ENCODE results near the gene MAPK1.
A peak's percentile ranks its signal among the peaks of the same experiment; 100 is the strongest.
"Not testable (repeated sequence)": the region's sequence is repeated elsewhere in the genome, so short reads cannot be mapped to it uniquely, and the experiment has no call there.

Gene MAPK1

DNA sequence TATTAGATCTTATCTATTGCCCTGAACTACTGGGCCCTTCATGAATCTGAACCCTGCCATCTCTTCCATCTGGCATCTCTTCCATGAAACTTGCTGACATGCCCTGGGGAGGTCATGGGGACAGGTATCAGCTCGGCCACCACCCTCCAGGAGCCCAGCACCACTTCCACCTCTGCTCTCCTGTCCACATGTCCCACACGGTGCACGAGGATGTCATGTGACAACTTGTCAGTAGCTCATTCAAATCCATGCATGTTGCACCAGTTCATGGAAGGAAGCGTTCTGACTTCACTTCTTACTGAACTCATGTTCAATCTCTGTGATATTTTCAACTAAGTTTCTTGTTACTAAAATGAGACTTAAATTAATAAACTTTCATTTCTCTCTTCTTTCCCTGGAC is 148.4 kb downstream of the MAPK1 start:
- Histone ChIP-seq H3K4me1 (ENCODE audit: control insufficient read depth, low read length) (peaks cover 39% of the 10 kb centered on the region), H3K4me3 (ENCODE audit: low read length) (peak overlapping the region; percentile 49), H3K9me3 (ENCODE audit: control insufficient read depth, insufficient read depth, low read length) (no peaks in the 10 kb centered on the region), H3K79me2 (ENCODE audit: control insufficient read depth, low read length) (no peaks in the 10 kb centered on the region), H3K27me3 (ENCODE audit: control insufficient read depth, low read length) (no peaks in the 10 kb centered on the region), H3F3A (ENCODE audit: control insufficient read depth, insufficient read depth) (peaks cover 18% of the 10 kb centered on the region), H4K20me1 (ENCODE audit: control insufficient read depth, insufficient read depth, low read depth, low read length) (no peaks in the 10 kb centered on the region), H3K27ac (ENCODE audit: low read depth, low read length) (peak overlapping the region; percentile 68), H3K9me2 (replicated peaks; ENCODE audit: control insufficient read depth, low read length) (no peaks in the 10 kb centered on the region), H3K4me2 (ENCODE audit: low read length) (peak overlapping the region; percentile 67), H3K36me3 (ENCODE audit: control insufficient read depth, low read length) (no peaks in the 10 kb centered on the region)
- TF ChIP-seq, protein P1, sequence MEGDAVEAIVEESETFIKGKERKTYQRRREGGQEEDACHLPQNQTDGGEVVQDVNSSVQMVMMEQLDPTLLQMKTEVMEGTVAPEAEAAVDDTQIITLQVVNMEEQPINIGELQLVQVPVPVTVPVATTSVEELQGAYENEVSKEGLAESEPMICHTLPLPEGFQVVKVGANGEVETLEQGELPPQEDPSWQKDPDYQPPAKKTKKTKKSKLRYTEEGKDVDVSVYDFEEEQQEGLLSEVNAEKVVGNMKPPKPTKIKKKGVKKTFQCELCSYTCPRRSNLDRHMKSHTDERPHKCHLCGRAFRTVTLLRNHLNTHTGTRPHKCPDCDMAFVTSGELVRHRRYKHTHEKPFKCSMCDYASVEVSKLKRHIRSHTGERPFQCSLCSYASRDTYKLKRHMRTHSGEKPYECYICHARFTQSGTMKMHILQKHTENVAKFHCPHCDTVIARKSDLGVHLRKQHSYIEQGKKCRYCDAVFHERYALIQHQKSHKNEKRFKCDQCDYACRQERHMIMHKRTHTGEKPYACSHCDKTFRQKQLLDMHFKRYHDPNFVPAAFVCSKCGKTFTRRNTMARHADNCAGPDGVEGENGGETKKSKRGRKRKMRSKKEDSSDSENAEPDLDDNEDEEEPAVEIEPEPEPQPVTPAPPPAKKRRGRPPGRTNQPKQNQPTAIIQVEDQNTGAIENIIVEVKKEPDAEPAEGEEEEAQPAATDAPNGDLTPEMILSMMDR (IDR thresholded peaks at IDR 0.05; ENCODE audit: low read depth, low read length, poor library complexity, severe bottlenecking), result no peak
- TF ChIP-seq EZH2phosphoT487 (IDR thresholded peaks at IDR 0.05; ENCODE audit: borderline replicate concordance, low read length), result no peak

DNA sequence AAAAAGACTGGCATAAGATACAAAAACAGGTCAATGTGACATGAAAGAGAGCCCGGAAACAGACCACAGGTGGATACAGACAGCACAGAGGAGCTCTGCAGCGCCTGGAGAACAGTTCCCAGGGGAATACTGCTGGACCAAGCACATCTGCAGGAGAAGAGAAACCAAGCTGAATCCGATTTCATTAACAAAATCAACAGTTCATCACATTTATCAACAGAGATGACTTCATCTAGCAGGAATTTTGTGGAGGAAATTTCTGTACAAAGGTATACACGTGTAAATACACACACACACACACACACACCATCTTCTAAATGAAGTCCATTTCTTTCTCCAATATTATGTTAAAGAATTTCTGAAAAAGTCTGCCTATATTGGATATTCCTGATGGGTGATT is 148.9 kb downstream of the MAPK1 start:
- H4K20me1 ChIP-seq (ENCODE audit: control insufficient read depth, insufficient read depth, low read depth, low read length), result no peaks in the 10 kb centered on the region
- peak overlapping the region; percentile 67 for H3K4me2 ChIP-seq (ENCODE audit: low read length)
- H3K27ac ChIP-seq (ENCODE audit: low read depth, low read length), result peak overlapping the region; percentile 68
- H3K9me2 ChIP-seq (replicated peaks; ENCODE audit: control insufficient read depth, low read length), result no peaks in the 10 kb centered on the region
- peaks cover 18% of the 10 kb centered on the region for H3F3A ChIP-seq (ENCODE audit: control insufficient read depth, insufficient read depth)
- H3K9me3 ChIP-seq (ENCODE audit: control insufficient read depth, insufficient read depth, low read length), result no peaks in the 10 kb centered on the region
- H3K4me3 ChIP-seq (ENCODE audit: low read length), result peak overlapping the region; percentile 49
- no peak for TF ChIP-seq EZH2phosphoT487 (IDR thresholded peaks at IDR 0.05; ENCODE audit: borderline replicate concordance, low read length)
- TF ChIP-seq, protein P1 (IDR thresholded peaks at IDR 0.05; ENCODE audit: low read depth, low read length, poor library complexity, severe bottlenecking), result no peak
- H3K79me2 ChIP-seq (ENCODE audit: control insufficient read depth, low read length), result no peaks in the 10 kb centered on the region
- no peaks in the 10 kb centered on the region for H3K36me3 ChIP-seq (ENCODE audit: control insufficient read depth, low read length)
- peaks cover 38% of the 10 kb centered on the region for H3K4me1 ChIP-seq (ENCODE audit: control insufficient read depth, low read length)
- H3K27me3 ChIP-seq (ENCODE audit: control insufficient read depth, low read length), result no peaks in the 10 kb centered on the region

DNA sequence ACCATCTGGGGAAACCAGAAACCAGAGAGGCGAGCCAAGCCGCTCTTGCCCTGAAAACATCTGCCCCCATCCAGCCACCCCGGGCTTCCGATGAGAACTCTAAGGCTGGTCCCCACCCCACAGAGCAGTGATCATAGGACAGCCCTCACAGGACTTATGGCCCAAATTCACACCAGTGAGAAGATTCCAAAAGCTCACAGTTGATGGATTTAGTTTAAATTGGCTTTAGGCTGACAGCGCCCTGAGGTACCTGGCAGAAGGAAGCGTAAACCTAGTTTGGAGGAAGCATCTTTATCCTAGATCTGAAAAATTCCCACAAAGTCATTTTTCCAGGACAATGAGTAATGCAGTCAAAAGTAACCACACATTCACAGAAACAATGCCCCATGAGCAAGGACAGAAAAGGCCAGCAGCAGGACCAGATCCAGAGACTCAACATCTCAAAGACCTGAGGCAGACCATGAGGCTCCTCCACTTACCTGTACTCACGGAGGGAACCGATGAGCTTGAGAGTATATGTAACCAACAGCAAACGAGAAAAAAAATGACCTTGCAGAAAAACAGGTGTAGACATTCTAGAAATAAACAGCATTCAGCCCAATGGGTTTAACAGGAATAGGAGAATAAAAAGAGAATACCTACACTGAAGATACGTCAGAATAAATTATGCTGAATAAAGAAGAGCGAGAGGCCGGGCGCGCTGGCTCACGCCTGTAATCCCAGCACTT is 150.9 kb downstream of the MAPK1 start:
- H3K4me2 ChIP-seq (ENCODE audit: low read length); H4K20me1 ChIP-seq (ENCODE audit: control insufficient read depth, insufficient read depth, low read depth, low read length); H3K27ac ChIP-seq (ENCODE audit: low read depth, low read length); H3K36me3 ChIP-seq (ENCODE audit: control insufficient read depth, low read length); H3K27me3 ChIP-seq (ENCODE audit: control insufficient read depth, low read length); H3K4me3 ChIP-seq (ENCODE audit: low read length); H3K79me2 ChIP-seq (ENCODE audit: control insufficient read depth, low read length); H3K9me3 ChIP-seq (ENCODE audit: control insufficient read depth, insufficient read depth, low read length); H3K9me2 ChIP-seq (replicated peaks; ENCODE audit: control insufficient read depth, low read length): not testable (repeated sequence)
- Histone ChIP-seq H3F3A (ENCODE audit: control insufficient read depth, insufficient read depth) (peaks cover 18% of the 10 kb centered on the region), H3K4me1 (ENCODE audit: control insufficient read depth, low read length) (peaks cover 36% of the 10 kb centered on the region)

DNA sequence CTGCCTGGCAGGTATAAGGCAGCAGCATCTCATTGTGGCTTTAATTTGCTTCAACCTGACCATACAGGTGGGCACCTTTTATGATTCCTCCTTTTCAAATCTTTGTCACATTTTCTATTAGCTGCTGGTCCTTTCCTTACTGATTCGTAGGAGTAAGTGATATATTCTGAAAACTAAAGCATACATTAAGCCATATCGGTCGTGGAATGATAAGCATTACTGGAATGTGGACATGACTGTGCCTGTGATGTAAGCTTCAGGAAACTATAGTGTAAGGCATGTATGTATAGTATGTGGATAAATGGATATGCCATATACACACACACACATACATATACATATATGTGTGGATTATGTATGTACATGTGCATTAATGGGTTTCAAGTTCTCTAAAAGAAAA is 152.7 kb downstream of the MAPK1 start:
- no peaks in the 10 kb centered on the region for H3K9me3 ChIP-seq (ENCODE audit: control insufficient read depth, insufficient read depth, low read length)
- H3K9me2 ChIP-seq (replicated peaks; ENCODE audit: control insufficient read depth, low read length), result no peaks in the 10 kb centered on the region
- no peak for TF ChIP-seq EZH2phosphoT487 (IDR thresholded peaks at IDR 0.05; ENCODE audit: borderline replicate concordance, low read length)
- TF ChIP-seq, protein P1 (IDR thresholded peaks at IDR 0.05; ENCODE audit: low read depth, low read length, poor library complexity, severe bottlenecking), result no peak
- no peak overlapping the region for H3K27ac ChIP-seq (ENCODE audit: low read depth, low read length)
- H3K36me3 ChIP-seq (ENCODE audit: control insufficient read depth, low read length), result no peaks in the 10 kb centered on the region
- no peak overlapping the region for H3K4me3 ChIP-seq (ENCODE audit: low read length)
- peaks cover 18% of the 10 kb centered on the region for H3F3A ChIP-seq (ENCODE audit: control insufficient read depth, insufficient read depth)
- H3K79me2 ChIP-seq (ENCODE audit: control insufficient read depth, low read length), result no peaks in the 10 kb centered on the region
- H3K4me1 ChIP-seq (ENCODE audit: control insufficient read depth, low read length), result peaks cover 29% of the 10 kb centered on the region
- no peak overlapping the region for H3K4me2 ChIP-seq (ENCODE audit: low read length)
- H3K27me3 ChIP-seq (ENCODE audit: control insufficient read depth, low read length), result no peaks in the 10 kb centered on the region
- no peaks in the 10 kb centered on the region for H4K20me1 ChIP-seq (ENCODE audit: control insufficient read depth, insufficient read depth, low read depth, low read length)

Data from DOHH2 (cell line).